Astrocyte of the cerebellum (primary cell): ENCODE data around the gene DDX39A.

ENCODE experiments used
- DNase-seq: peaks from one replicate; pipeline ENCODE4 v3.0.0-alpha.2; 2011; ENCODE audit warnings: low read depth
- H3K4me3 ChIP-seq: 2 replicates; pipeline ENCODE4 v1.5.1; 2011; ENCODE audit warnings: mild to moderate bottlenecking, low read depth, low read length, moderate library complexity
- CTCF ChIP-seq: IDR thresholded peaks from 2 replicates; pipeline ENCODE4 v1.5.1; 2012; ENCODE audit warnings: low read length, low read depth, moderate library complexity, mild to moderate bottlenecking; ENCODE audit errors: missing control alignments
- in situ Hi-C: cut with HindIII; loops from 2 replicates; pipeline ENCODE4 v1.10.0; 2017; ENCODE audit warnings: low sequenced_read_pairs

DDX39A gene

GRCh38 chr19:14394167-14394566, 25.0 kb downstream of the DDX39A start:
- TF ChIP-seq CTCF, result no peak
- no peak for DNase-seq
- in situ Hi-C loops, result no loop called here
- no peak overlapping the region for H3K4me3 ChIP-seq

- no peak overlapping the region for H3K4me3 ChIP-seq
- no peak for TF ChIP-seq CTCF
- in situ Hi-C loops, result no loop called here
- DNase-seq, result no peak
These were observed 25.8 kb downstream of the DDX39A start for GRCh38 chr19:14393329-14393728.

GRCh38 chr19:14391156-14391821, 27.9 kb downstream of the DDX39A start:
- H3K4me3 ChIP-seq, result no peak overlapping the region
- TF ChIP-seq CTCF, result no peak
- in situ Hi-C loops, result no loop called here
- no peak for DNase-seq

- H3K4me3 ChIP-seq, result no peak overlapping the region
- in situ Hi-C loops, result no loop called here
- no peak for DNase-seq
- no peak for TF ChIP-seq CTCF
These were observed 28.6 kb downstream of the DDX39A start for GRCh38 chr19:14390548-14390947.

GRCh38 chr19:14385492-14385891, 33.6 kb downstream of the DDX39A start:
- no peak overlapping the region for H3K4me3 ChIP-seq
- DNase-seq, result no peak
- TF ChIP-seq CTCF, result no peak
- in situ Hi-C loops, result no loop called here

DNA sequence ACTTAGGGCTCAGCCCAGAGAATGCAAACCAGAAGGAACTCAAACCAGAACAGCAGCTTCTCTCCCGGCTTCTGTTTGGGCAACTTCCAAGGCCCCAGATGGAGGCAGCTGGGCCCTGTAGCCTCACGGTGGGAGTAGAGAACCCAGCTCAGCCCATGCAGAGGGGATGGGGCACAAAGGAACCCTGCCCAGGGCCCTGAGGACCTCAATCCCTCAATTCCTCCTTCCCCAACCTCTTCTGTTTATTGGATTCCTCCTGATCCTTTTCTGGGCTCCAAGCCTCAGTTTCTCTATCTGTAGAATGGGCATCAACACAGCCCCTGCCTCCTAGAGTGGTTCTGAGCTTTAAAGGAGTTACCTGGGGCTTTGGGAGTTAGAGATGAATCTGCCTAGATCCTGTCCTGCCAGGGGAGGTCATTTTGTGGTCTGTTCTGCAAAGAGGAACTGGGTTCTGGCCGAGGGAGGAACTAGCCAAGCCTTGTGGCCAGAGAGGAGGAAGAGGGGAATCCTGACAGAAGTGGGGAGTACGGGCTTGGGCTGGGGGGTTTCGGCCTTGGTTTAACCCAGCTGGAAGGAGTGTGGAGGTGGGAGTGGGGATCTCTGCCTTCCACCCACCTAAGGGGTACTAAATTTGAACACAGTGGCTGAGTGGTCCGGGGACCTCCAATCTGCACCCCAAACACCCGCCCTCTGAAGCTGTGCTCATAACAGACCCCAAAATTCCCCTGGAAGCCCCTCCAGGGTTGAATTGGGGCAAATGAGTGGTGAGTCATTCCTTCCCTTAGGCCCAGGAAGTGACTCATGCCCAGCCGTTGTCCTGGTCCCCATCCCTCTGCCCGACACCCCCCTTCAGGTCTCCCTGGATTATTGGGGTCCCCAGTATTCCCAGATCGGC, 35.2 kb downstream of the DDX39A start:
- in situ Hi-C loops, result no loop called here
- DNase-seq, result no peak
- no peak for TF ChIP-seq CTCF
- no peak overlapping the region for H3K4me3 ChIP-seq
